ENCODE data around the gene CLSTN2. TPM values are rescaled to one million over a fixed set of nuclear protein-coding genes. Genes with fewer than 3 reads are reported as not detected.

The CLSTN2 gene
- total and polyA plus RNA-seq, 5 donors from 2014 or later: not detected

DNA sequence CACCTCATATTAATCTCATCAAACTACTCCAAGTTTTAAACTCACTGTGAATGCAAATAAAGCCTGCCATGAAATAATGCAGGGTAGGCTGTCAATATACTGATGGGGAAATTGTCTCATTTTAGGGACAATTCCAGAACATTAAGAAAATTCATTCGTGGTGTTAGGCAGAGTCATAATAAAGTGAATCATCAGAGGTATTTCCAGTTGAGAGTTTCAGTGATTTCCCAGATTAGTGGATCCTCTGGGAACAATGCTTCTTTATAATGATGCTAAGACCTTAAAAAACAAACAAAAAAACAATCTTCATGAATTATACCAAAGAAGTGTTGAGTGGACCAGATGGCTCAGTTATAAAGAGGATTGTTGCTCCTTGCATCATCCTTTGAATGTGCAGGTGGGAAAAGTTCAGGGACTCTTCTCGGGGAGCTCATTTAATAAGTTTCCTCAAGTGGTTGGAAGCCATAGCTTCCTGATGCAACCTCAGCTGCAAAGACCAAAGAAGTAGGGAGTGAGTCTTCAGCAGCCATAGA is 381.9 kb downstream of the CLSTN2 start:
- peaks cover 0 to 2% (median 0%) of the 10 kb centered on the region in 7 donors for H3K9me3 Mint-ChIP-seq
- H3K4me3 ChIP-seq (ENCODE audit: low read depth, low read length): no peak overlapping the region
- no peaks in the 10 kb centered on the region for H3K4me1 ChIP-seq (ENCODE audit: control insufficient read depth, insufficient read depth, low read length, poor library complexity, severe bottlenecking)
- H3K27ac Mint-ChIP-seq: no peak overlapping the region
- no peaks in the 10 kb centered on the region for H3K27me3 Mint-ChIP-seq
- H3K27ac ChIP-seq (ENCODE audit: insufficient read depth, low read length, poor library complexity, severe bottlenecking): no peak overlapping the region
- no peak for ATAC-seq (ENCODE audit: low read depth in 2 of 2)
- H3K9me3 ChIP-seq (ENCODE audit: control insufficient read depth in 2 of 2, low read length in 2 of 2): no peaks in the 10 kb centered on the region
- DNase-seq: no peak
- H3K36me3 Mint-ChIP-seq: no peaks in the 10 kb centered on the region
- no peaks in the 10 kb centered on the region for H3K36me3 ChIP-seq (ENCODE audit: control insufficient read depth, insufficient read depth, low read length)
- no peaks in the 10 kb centered on the region for H3K27me3 ChIP-seq (ENCODE audit: control insufficient read depth, insufficient read depth, low read length)
- no peak overlapping the region for H3K4me3 Mint-ChIP-seq
- H3K4me1 Mint-ChIP-seq: no peaks in the 10 kb centered on the region

GRCh38 chr3:140319739-140320138 is 384.8 kb downstream of the CLSTN2 start:
- H3K9me3 Mint-ChIP-seq: peaks cover 0 to 3% (median 0%) of the 10 kb centered on the region in 7 donors
- DNase-seq (no peak), ATAC-seq (ENCODE audit: low read depth in 2 of 2) (no peak)
- Histone ChIP-seq H3K4me3 (ENCODE audit: low read depth, low read length) (no peak overlapping the region), H3K27me3 (ENCODE audit: control insufficient read depth, insufficient read depth, low read length) (no peaks in the 10 kb centered on the region), H3K36me3 (ENCODE audit: control insufficient read depth, insufficient read depth, low read length) (no peaks in the 10 kb centered on the region), H3K9me3 (ENCODE audit: control insufficient read depth in 2 of 2, low read length in 2 of 2) (no peaks in the 10 kb centered on the region), H3K27ac (ENCODE audit: insufficient read depth, low read length, poor library complexity, severe bottlenecking) (no peak overlapping the region), H3K4me1 (ENCODE audit: control insufficient read depth, insufficient read depth, low read length, poor library complexity, severe bottlenecking) (no peaks in the 10 kb centered on the region)
- no peak overlapping the region for H3K4me3 Mint-ChIP-seq
- H3K27me3 Mint-ChIP-seq: no peaks in the 10 kb centered on the region
- no peaks in the 10 kb centered on the region for H3K4me1 Mint-ChIP-seq
- H3K36me3 Mint-ChIP-seq: no peaks in the 10 kb centered on the region
- no peak overlapping the region for H3K27ac Mint-ChIP-seq

GRCh38 chr3:140323561-140323960 is 388.6 kb downstream of the CLSTN2 start:
- no peak for ATAC-seq (ENCODE audit: low read depth in 2 of 2)
- no peaks in the 10 kb centered on the region for H3K36me3 ChIP-seq (ENCODE audit: control insufficient read depth, insufficient read depth, low read length)
- no peaks in the 10 kb centered on the region for H3K36me3 Mint-ChIP-seq
- no peaks in the 10 kb centered on the region for H3K27me3 Mint-ChIP-seq
- no peak overlapping the region for H3K4me3 Mint-ChIP-seq
- no peaks in the 10 kb centered on the region for H3K27me3 ChIP-seq (ENCODE audit: control insufficient read depth, insufficient read depth, low read length)
- H3K4me3 ChIP-seq (ENCODE audit: low read depth, low read length): no peak overlapping the region
- H3K27ac ChIP-seq (ENCODE audit: insufficient read depth, low read length, poor library complexity, severe bottlenecking): no peak overlapping the region
- no peaks in the 10 kb centered on the region for H3K4me1 ChIP-seq (ENCODE audit: control insufficient read depth, insufficient read depth, low read length, poor library complexity, severe bottlenecking)
- no peaks in the 10 kb centered on the region for H3K9me3 ChIP-seq (ENCODE audit: control insufficient read depth in 2 of 2, low read length in 2 of 2)
- DNase-seq: no peak
- H3K4me1 Mint-ChIP-seq: no peaks in the 10 kb centered on the region
- no peak overlapping the region for H3K27ac Mint-ChIP-seq
- H3K9me3 Mint-ChIP-seq: peaks cover 0 to 3% (median 0%) of the 10 kb centered on the region in 7 donors

GRCh38 chr3:140332131-140332530 is 397.1 kb downstream of the CLSTN2 start:
- Mint-ChIP-seq H3K9me3 (peaks cover 0 to 3% (median 0%) of the 10 kb centered on the region in 7 donors), H3K27ac (no peak overlapping the region), H3K27me3 (no peaks in the 10 kb centered on the region), H3K36me3 (no peaks in the 10 kb centered on the region), H3K4me3 (no peak overlapping the region), H3K4me1 (no peaks in the 10 kb centered on the region)
- H3K4me1 ChIP-seq (ENCODE audit: control insufficient read depth, insufficient read depth, low read length, poor library complexity, severe bottlenecking): no peaks in the 10 kb centered on the region
- DNase-seq (no peak), ATAC-seq (ENCODE audit: low read depth in 2 of 2) (no peak)
- no peaks in the 10 kb centered on the region for H3K9me3 ChIP-seq (ENCODE audit: control insufficient read depth in 2 of 2, low read length in 2 of 2)
- no peak overlapping the region for H3K27ac ChIP-seq (ENCODE audit: insufficient read depth, low read length, poor library complexity, severe bottlenecking)
- H3K36me3 ChIP-seq (ENCODE audit: control insufficient read depth, insufficient read depth, low read length): no peaks in the 10 kb centered on the region
- no peak overlapping the region for H3K4me3 ChIP-seq (ENCODE audit: low read depth, low read length)
- no peaks in the 10 kb centered on the region for H3K27me3 ChIP-seq (ENCODE audit: control insufficient read depth, insufficient read depth, low read length)

GRCh38 chr3:140334132-140334929 is 399.3 kb downstream of the CLSTN2 start:
- Histone ChIP-seq H3K4me1 (ENCODE audit: control insufficient read depth, insufficient read depth, low read length, poor library complexity, severe bottlenecking) (no peaks in the 10 kb centered on the region), H3K27ac (ENCODE audit: insufficient read depth, low read length, poor library complexity, severe bottlenecking) (no peak overlapping the region), H3K4me3 (ENCODE audit: low read depth, low read length) (no peak overlapping the region), H3K27me3 (ENCODE audit: control insufficient read depth, insufficient read depth, low read length) (no peaks in the 10 kb centered on the region), H3K36me3 (ENCODE audit: control insufficient read depth, insufficient read depth, low read length) (no peaks in the 10 kb centered on the region), H3K9me3 (ENCODE audit: control insufficient read depth in 2 of 2, low read length in 2 of 2) (no peaks in the 10 kb centered on the region)
- no peak overlapping the region for H3K27ac Mint-ChIP-seq
- DNase-seq (no peak), ATAC-seq (ENCODE audit: low read depth in 2 of 2) (no peak)
- H3K9me3 Mint-ChIP-seq: peaks cover 0 to 3% (median 2%) of the 10 kb centered on the region in 7 donors
- H3K36me3 Mint-ChIP-seq: no peaks in the 10 kb centered on the region
- no peak overlapping the region for H3K4me3 Mint-ChIP-seq
- H3K4me1 Mint-ChIP-seq: no peaks in the 10 kb centered on the region
- H3K27me3 Mint-ChIP-seq: no peaks in the 10 kb centered on the region

GRCh38 chr3:140336465-140336864 is 401.5 kb downstream of the CLSTN2 start:
- no peak for ATAC-seq (ENCODE audit: low read depth in 2 of 2)
- H3K36me3 Mint-ChIP-seq: no peaks in the 10 kb centered on the region

GRCh38 chr3:140338916-140339315 is 403.9 kb downstream of the CLSTN2 start:
- no peak overlapping the region for H3K27ac Mint-ChIP-seq
- Histone ChIP-seq H3K4me3 (ENCODE audit: low read depth, low read length) (no peak overlapping the region), H3K36me3 (ENCODE audit: control insufficient read depth, insufficient read depth, low read length) (no peaks in the 10 kb centered on the region), H3K27ac (ENCODE audit: insufficient read depth, low read length, poor library complexity, severe bottlenecking) (no peak overlapping the region), H3K4me1 (ENCODE audit: control insufficient read depth, insufficient read depth, low read length, poor library complexity, severe bottlenecking) (no peaks in the 10 kb centered on the region), H3K9me3 (ENCODE audit: control insufficient read depth in 2 of 2, low read length in 2 of 2) (no peaks in the 10 kb centered on the region), H3K27me3 (ENCODE audit: control insufficient read depth, insufficient read depth, low read length) (no peaks in the 10 kb centered on the region)
- no peak overlapping the region for H3K4me3 Mint-ChIP-seq
- H3K9me3 Mint-ChIP-seq: peaks cover 0 to 4% (median 2%) of the 10 kb centered on the region in 7 donors
- ATAC-seq (ENCODE audit: low read depth in 2 of 2) (no peak), DNase-seq (no peak)
- no peaks in the 10 kb centered on the region for H3K27me3 Mint-ChIP-seq
- no peaks in the 10 kb centered on the region for H3K4me1 Mint-ChIP-seq
- H3K36me3 Mint-ChIP-seq: no peaks in the 10 kb centered on the region

More at GRCh38 chr3:140336465-140336864, 401.5 kb downstream of the CLSTN2 start:
- H3K4me3 Mint-ChIP-seq: no peak overlapping the region
- H3K9me3 Mint-ChIP-seq: peaks cover 0 to 3% (median 2%) of the 10 kb centered on the region in 7 donors
- Histone ChIP-seq H3K27ac (ENCODE audit: insufficient read depth, low read length, poor library complexity, severe bottlenecking) (no peak overlapping the region), H3K36me3 (ENCODE audit: control insufficient read depth, insufficient read depth, low read length) (no peaks in the 10 kb centered on the region), H3K4me1 (ENCODE audit: control insufficient read depth, insufficient read depth, low read length, poor library complexity, severe bottlenecking) (no peaks in the 10 kb centered on the region), H3K9me3 (ENCODE audit: control insufficient read depth in 2 of 2, low read length in 2 of 2) (no peaks in the 10 kb centered on the region), H3K27me3 (ENCODE audit: control insufficient read depth, insufficient read depth, low read length) (no peaks in the 10 kb centered on the region), H3K4me3 (ENCODE audit: low read depth, low read length) (no peak overlapping the region)
- H3K27me3 Mint-ChIP-seq: no peaks in the 10 kb centered on the region
- H3K4me1 Mint-ChIP-seq: no peaks in the 10 kb centered on the region
- no peak overlapping the region for H3K27ac Mint-ChIP-seq
- no peak for DNase-seq

DNA sequence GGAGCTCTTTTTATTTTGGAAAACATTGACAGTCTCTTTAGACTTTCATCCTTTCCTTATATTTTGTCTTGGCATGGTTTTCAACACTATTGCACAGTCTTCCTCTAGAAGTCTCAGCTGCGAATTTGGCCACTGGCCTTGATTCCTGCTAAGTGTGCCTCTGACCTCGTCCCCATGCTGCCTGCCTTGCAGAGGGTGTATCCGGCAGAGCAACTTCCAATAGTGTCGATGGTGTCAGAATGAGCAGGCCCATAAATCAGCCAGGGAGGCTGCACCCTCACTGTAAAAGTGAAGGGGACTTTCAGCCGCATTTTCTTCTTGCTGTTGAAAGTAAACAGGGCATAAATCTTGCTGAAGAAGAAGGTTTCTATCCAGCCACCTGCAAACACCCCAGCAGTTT is 406.2 kb downstream of the CLSTN2 start:
- Histone ChIP-seq H3K27ac (ENCODE audit: insufficient read depth, low read length, poor library complexity, severe bottlenecking) (no peak overlapping the region), H3K9me3 (ENCODE audit: control insufficient read depth in 2 of 2, low read length in 2 of 2) (no peaks in the 10 kb centered on the region), H3K36me3 (ENCODE audit: control insufficient read depth, insufficient read depth, low read length) (no peaks in the 10 kb centered on the region), H3K27me3 (ENCODE audit: control insufficient read depth, insufficient read depth, low read length) (no peaks in the 10 kb centered on the region), H3K4me3 (ENCODE audit: low read depth, low read length) (no peak overlapping the region), H3K4me1 (ENCODE audit: control insufficient read depth, insufficient read depth, low read length, poor library complexity, severe bottlenecking) (no peaks in the 10 kb centered on the region)
- no peaks in the 10 kb centered on the region for H3K4me1 Mint-ChIP-seq
- no peak overlapping the region for H3K27ac Mint-ChIP-seq
- no peak for ATAC-seq (ENCODE audit: low read depth in 2 of 2)
- no peaks in the 10 kb centered on the region for H3K27me3 Mint-ChIP-seq
- H3K4me3 Mint-ChIP-seq: no peak overlapping the region
- H3K9me3 Mint-ChIP-seq: peaks cover 0 to 4% (median 2%) of the 10 kb centered on the region in 7 donors
- H3K36me3 Mint-ChIP-seq: no peaks in the 10 kb centered on the region
- no peak for DNase-seq

All from CD4-positive, CD25-positive, alpha-beta regulatory T cell (primary cell).